Gastrocnemius medialis (tissue), 4 donors: ENCODE data around the gene PTX4. TPM values are rescaled to one million over a fixed set of nuclear protein-coding genes. Genes with fewer than 3 reads are reported as not detected.

ENCODE experiments used
- ATAC-seq, 2 donors: fragments of 150-250 bp; one replicate each; pipeline ENCODE4 v1.9.1; 2016
- DNase-seq, 2 donors: peaks; one replicate each; pipeline ENCODE4 v3.0.0-alpha.2; 2019
- H3K27ac ChIP-seq, 4 donors: fragments of 200-600 bp; sonication (generic); 1 replicate in 1 of 4; 2 replicates in 3 of 4; pipeline ENCODE4 v1.5.1; 2016 to 2018; ENCODE audit warnings: mild to moderate bottlenecking in 2 of 4, moderate library complexity in 1 of 4
- H3K27me3 ChIP-seq, 3 donors: fragments of 200-600 bp; sonication (generic) in 2 of 3; 1 replicate in 1 of 3; 2 replicates in 2 of 3; pipeline versions ENCODE4 v1.5.1 to v1.6.0; 2016 to 2019; ENCODE audit warnings: mild to moderate bottlenecking in 1 of 3, moderate library complexity in 1 of 3
- H3K36me3 ChIP-seq, 2 donors: fragments of 200-600 bp; sonication (generic) in 1 of 2; one replicate each; pipeline ENCODE4 v1.5.1; 2017 to 2018
- H3K4me1 ChIP-seq, 2 donors: fragments of 200-600 bp; sonication (generic) in 1 of 2; one replicate each; pipeline ENCODE4 v1.5.1; 2016 to 2017; ENCODE audit warnings: mild to moderate bottlenecking in 2 of 2
- H3K4me3 ChIP-seq, 4 donors: fragments of 200-600 bp; sonication (generic) in 3 of 4; 1 replicate in 1 of 4; 2 replicates in 3 of 4; pipeline ENCODE4 v1.5.1; 2016 to 2019; ENCODE audit warnings: mild to moderate bottlenecking in 2 of 4
- H3K9me3 ChIP-seq, 3 donors: fragments of 200-600 bp; sonication (generic) in 2 of 3; 1 replicate in 1 of 3; 2 replicates in 2 of 3; pipeline ENCODE4 v1.5.1; 2016 to 2019
- POLR2A ChIP-seq, 2 donors: fragments of 450-650 bp; IDR thresholded peaks; one replicate each; pipeline ENCODE4 v1.6.1; 2017; ENCODE audit warnings: antibody characterized with exemption in 2 of 2, mild to moderate bottlenecking in 2 of 2, moderate library complexity in 2 of 2
- in situ Hi-C, 4 donors: fragments of 200-750 bp; cut with MboI; loops; one replicate each; pipeline versions ENCODE4 v1.15.0 to v1.8.0; 2017; ENCODE audit warnings: low sequenced_read_pairs in 4 of 4
- intact Hi-C: fragments of 100-400 bp; cut with DNase I; formaldehyde crosslinking; loops from one replicate; pipeline ENCODE4 v1.15.1; 2023; ENCODE audit warnings: low total_unique reads
- total RNA-seq, 4 donors: library from RNA; depleted of rRNA; stranded (reverse); fragments of >200 nt; gene quantifications; one replicate each; pipeline versions ENCODE4 v1.1.0 to v1.2.3, GENCODE V29; 2016
- TF ChIP-seq, protein P1 (sequence below), 5 experiments: fragments of 450-650 bp in 3 of 5; fragments of 200-600 bp in 2 of 5; sonication (generic) in 2 of 5; IDR thresholded peaks in 4 of 5; conservative IDR thresholded peaks in 1 of 5; 1 replicate in 4 of 5; 2 replicates in 1 of 5; pipeline ENCODE4 v1.5.1; 2016 to 2019; ENCODE audit warnings: antibody characterized with exemption in 5 of 5, mild to moderate bottlenecking in 3 of 5, moderate library complexity in 3 of 5

The PTX4 gene
- total RNA-seq, 4 donors from 2014 or later, result 0.41 TPM; not detected in 3

DNA sequence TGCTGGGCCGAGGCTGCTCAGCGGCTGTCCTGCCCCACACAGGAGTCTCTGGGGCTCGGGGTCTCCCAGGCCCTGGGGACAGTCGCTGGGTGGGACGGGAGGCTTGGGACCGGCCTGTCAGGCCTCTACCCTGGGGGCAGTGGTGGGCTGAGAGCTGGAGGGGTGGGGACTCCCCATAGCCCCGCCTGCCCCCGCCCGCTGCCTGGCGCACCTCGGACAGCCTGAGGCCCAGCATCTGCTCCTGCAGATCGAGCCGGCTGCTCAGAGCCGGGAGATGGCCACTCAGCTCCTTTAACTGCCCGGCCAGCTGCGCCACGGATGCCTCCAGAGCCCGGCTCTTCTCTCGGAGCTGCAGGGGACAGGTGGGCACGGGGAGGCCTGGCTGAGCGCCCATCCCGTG is 51.1 kb downstream of the PTX4 start:
- TF ChIP-seq, protein P1, sequence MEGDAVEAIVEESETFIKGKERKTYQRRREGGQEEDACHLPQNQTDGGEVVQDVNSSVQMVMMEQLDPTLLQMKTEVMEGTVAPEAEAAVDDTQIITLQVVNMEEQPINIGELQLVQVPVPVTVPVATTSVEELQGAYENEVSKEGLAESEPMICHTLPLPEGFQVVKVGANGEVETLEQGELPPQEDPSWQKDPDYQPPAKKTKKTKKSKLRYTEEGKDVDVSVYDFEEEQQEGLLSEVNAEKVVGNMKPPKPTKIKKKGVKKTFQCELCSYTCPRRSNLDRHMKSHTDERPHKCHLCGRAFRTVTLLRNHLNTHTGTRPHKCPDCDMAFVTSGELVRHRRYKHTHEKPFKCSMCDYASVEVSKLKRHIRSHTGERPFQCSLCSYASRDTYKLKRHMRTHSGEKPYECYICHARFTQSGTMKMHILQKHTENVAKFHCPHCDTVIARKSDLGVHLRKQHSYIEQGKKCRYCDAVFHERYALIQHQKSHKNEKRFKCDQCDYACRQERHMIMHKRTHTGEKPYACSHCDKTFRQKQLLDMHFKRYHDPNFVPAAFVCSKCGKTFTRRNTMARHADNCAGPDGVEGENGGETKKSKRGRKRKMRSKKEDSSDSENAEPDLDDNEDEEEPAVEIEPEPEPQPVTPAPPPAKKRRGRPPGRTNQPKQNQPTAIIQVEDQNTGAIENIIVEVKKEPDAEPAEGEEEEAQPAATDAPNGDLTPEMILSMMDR (IDR thresholded peaks at IDR 0.05 in 4 of 5, conservative IDR thresholded peaks at IDR 0.05 in 1 of 5), result no peak
- TF ChIP-seq POLR2A (IDR thresholded peaks at IDR 0.05), result no peak
- no peaks in the 10 kb centered on the region for H3K9me3 ChIP-seq
- H3K4me3 ChIP-seq, result no peak overlapping the region
- no peak overlapping the region for H3K27ac ChIP-seq
- no peak for DNase-seq
- H3K27me3 ChIP-seq, result no peaks in the 10 kb centered on the region
- H3K4me1 ChIP-seq, result no peaks in the 10 kb centered on the region
- no peak for ATAC-seq
- intact Hi-C loops, result no loop called here
- H3K36me3 ChIP-seq, result no peaks in the 10 kb centered on the region
- in situ Hi-C loops, result no loop called here

GRCh38 chr16:1436731-1437355 is 51.9 kb downstream of the PTX4 start:
- in situ Hi-C loops (no loop called here), intact Hi-C loops (no loop called here)
- Histone ChIP-seq H3K4me3 (no peak overlapping the region), H3K27ac (no peak overlapping the region), H3K4me1 (no peaks in the 10 kb centered on the region), H3K36me3 (no peaks in the 10 kb centered on the region), H3K9me3 (no peaks in the 10 kb centered on the region), H3K27me3 (no peaks in the 10 kb centered on the region)
- TF ChIP-seq POLR2A (IDR thresholded peaks at IDR 0.05), result no peak
- TF ChIP-seq, protein P1 (IDR thresholded peaks at IDR 0.05 in 4 of 5, conservative IDR thresholded peaks at IDR 0.05 in 1 of 5), result no peak
- ATAC-seq (no peak), DNase-seq (no peak)

- Histone ChIP-seq H3K27ac (no peak overlapping the region), H3K4me3 (no peak overlapping the region), H3K9me3 (no peaks in the 10 kb centered on the region), H3K27me3 (no peaks in the 10 kb centered on the region), H3K36me3 (no peaks in the 10 kb centered on the region), H3K4me1 (no peaks in the 10 kb centered on the region)
- in situ Hi-C loops, result no loop called here
- intact Hi-C loops, result no loop called here
- TF ChIP-seq, protein P1 (IDR thresholded peaks at IDR 0.05 in 4 of 5, conservative IDR thresholded peaks at IDR 0.05 in 1 of 5), result no peak
- TF ChIP-seq POLR2A (IDR thresholded peaks at IDR 0.05), result no peak
- DNase-seq (no peak), ATAC-seq (no peak)
Observed at GRCh38 chr16:1435921-1436697, 52.6 kb downstream of the PTX4 start.

Other genes with a start within 250 kb of the PTX4 start
- gene TPSAB1, start 248.2 kb downstream of the PTX4 start, total RNA-seq, result 10 to 100 TPM in 1 of 4 donors, 1 to 10 TPM in 3; 3.3 to 14.9 (median 7.8) TPM
- 1 to 10 TPM in 1 of 4 donors, not detected in 3; 2.5 TPM for gene TPSD1, start 232.9 kb downstream of the PTX4 start, total RNA-seq
- 10 to 100 TPM; 28.9 to 80.4 (median 41.7) TPM for gene UBE2I, start 179.3 kb downstream of the PTX4 start, total RNA-seq
- 1 to 10 TPM in 3 of 4 donors, under 1 TPM in 1; 0.05 to 4.4 (median 2.5) TPM for gene BAIAP3, start 155.3 kb downstream of the PTX4 start, total RNA-seq
- 100 to 1,000 TPM in 1 of 4 donors, 10 to 100 TPM in 3; 63.3 to 103 (median 72.4) TPM for gene TSR3, start 137.1 kb downstream of the PTX4 start, total RNA-seq
- gene GNPTG, start 137.0 kb downstream of the PTX4 start, total RNA-seq, result 10 to 100 TPM; 20.6 to 37.5 (median 30.2) TPM
- gene UNKL, start 74.2 kb downstream of the PTX4 start, total RNA-seq, result 10 to 100 TPM; 31.8 to 38.8 (median 35.8) TPM
- 10 to 100 TPM; 11.3 to 33.0 (median 20.9) TPM for gene UQCC4, start 68.2 kb downstream of the PTX4 start, total RNA-seq
- gene PERCC1, start 57.9 kb downstream of the PTX4 start, total RNA-seq, result not detected
- gene CCDC154, start 44.4 kb downstream of the PTX4 start, total RNA-seq, result under 1 TPM in 1 of 4 donors, not detected in 3; 0.40 TPM
- gene CLCN7, start 13.9 kb downstream of the PTX4 start, total RNA-seq, result 10 to 100 TPM; 24.8 to 45.8 (median 38.4) TPM
- 10 to 100 TPM in 2 of 4 donors, 1 to 10 TPM in 2; 2.9 to 11.2 (median 9.8) TPM for gene TELO2, start 4.4 kb upstream of the PTX4 start, total RNA-seq
- gene TMEM204, start 44.7 kb upstream of the PTX4 start, total RNA-seq, result 10 to 100 TPM; 14.7 to 27.7 (median 22.1) TPM
- 1 to 10 TPM; 3.4 to 5.2 (median 4.8) TPM for gene IFT140, start 123.1 kb upstream of the PTX4 start, total RNA-seq
- 10 to 100 TPM in 1 of 4 donors, 1 to 10 TPM in 3; 7.0 to 10.7 (median 8.7) TPM for gene CRAMP1, start 123.4 kb upstream of the PTX4 start, total RNA-seq
- gene JPT2, start 189.3 kb upstream of the PTX4 start, total RNA-seq, result 10 to 100 TPM in 3 of 4 donors, 1 to 10 TPM in 1; 8.7 to 28.2 (median 15.9) TPM
- 10 to 100 TPM in 3 of 4 donors, 1 to 10 TPM in 1; 6.5 to 22.6 (median 13.9) TPM for gene MAPK8IP3, start 217.3 kb upstream of the PTX4 start, total RNA-seq